CD4-positive, alpha-beta T cell (primary cell): ENCODE results near the gene SNAI3. TPM values are rescaled to one million over a fixed set of nuclear protein-coding genes. Genes with fewer than 3 reads are reported as not detected.

Experiments
- ATAC-seq: fragments of 200-7000 bp; cut with Tn5 transposase; one replicate; pipeline ENCODE4 v1.10.0; 2022; ENCODE audit warnings: mild to moderate bottlenecking; ENCODE audit not compliant: poor library complexity
- CTCF ChIA-PET: fragments of 350-600 bp; sonication (Branson Sonifier 250); formaldehyde crosslinking; loops from one replicate; lab custom pipeline; 2021; ENCODE audit warnings: antibody characterized with exemption, inconsistent platforms; lab: Charles Lee
- POLR2A ChIA-PET: fragments of 350-600 bp; sonication (Branson Sonifier 250); formaldehyde crosslinking; loops from one replicate; lab custom pipeline; 2021; ENCODE audit warnings: antibody characterized with exemption, inconsistent platforms; lab: Charles Lee
- DNase-seq, 14 experiments: peaks; one replicate each; pipeline ENCODE4 v3.0.0-alpha.2; 2013 to 2020; ENCODE audit warnings: mixed read lengths in 2 of 14
- H3K27ac ChIP-seq, 2 donors: one replicate each; pipeline versions ENCODE4 v1.5.1 to v1.7.0; 2013; ENCODE audit warnings: low read length in 2 of 2, low read depth in 1 of 2, mild to moderate bottlenecking in 1 of 2
- H3K27me3 ChIP-seq, 2 experiments: 1 replicate in 1 of 2; 2 replicates in 1 of 2; pipeline versions ENCODE4 v1.6.1 to v1.7.0; 2013; ENCODE audit warnings: low read length in 2 of 2, control low read depth in 1 of 2, mild to moderate bottlenecking in 1 of 2, moderate library complexity in 1 of 2; ENCODE audit not compliant: insufficient read depth in 2 of 2, control insufficient read depth in 1 of 2
- H3K36me3 ChIP-seq: one replicate; pipeline ENCODE4 v1.6.1; 2013; ENCODE audit warnings: low read length, control low read depth; ENCODE audit not compliant: insufficient read depth
- H3K4me1 ChIP-seq: one replicate; pipeline ENCODE4 v1.6.1; 2013; ENCODE audit warnings: low read length, control low read depth; ENCODE audit not compliant: insufficient read depth
- H3K4me3 ChIP-seq: one replicate; pipeline ENCODE4 v1.5.1; 2013; ENCODE audit warnings: mild to moderate bottlenecking, low read length, moderate library complexity
- H3K9me3 ChIP-seq, 2 experiments: 1 replicate in 1 of 2; 2 replicates in 1 of 2; pipeline versions ENCODE4 v1.6.1 to v1.7.0; 2013; ENCODE audit warnings: low read length in 2 of 2, mild to moderate bottlenecking in 2 of 2, control low read depth in 1 of 2, moderate library complexity in 1 of 2; ENCODE audit not compliant: control insufficient read depth in 1 of 2, insufficient read depth in 1 of 2
- H3K27ac Mint-ChIP-seq: one replicate; pipeline ENCODE4 v1.8.0; 2020; ENCODE audit warnings: mixed read lengths
- H3K27me3 Mint-ChIP-seq: one replicate; pipeline ENCODE4 v1.8.0; 2021; ENCODE audit warnings: mixed read lengths
- H3K36me3 Mint-ChIP-seq: one replicate; pipeline ENCODE4 v1.8.0; 2021; ENCODE audit warnings: low read depth, mixed read lengths
- H3K4me1 Mint-ChIP-seq: one replicate; pipeline ENCODE4 v1.8.0; 2021; ENCODE audit warnings: low read depth, mixed read lengths
- H3K4me3 Mint-ChIP-seq: one replicate; pipeline ENCODE4 v1.8.0; 2020; ENCODE audit warnings: mild to moderate bottlenecking, mixed read lengths
- H3K9me3 Mint-ChIP-seq: one replicate; pipeline ENCODE4 v1.8.0; 2020; ENCODE audit warnings: mixed read lengths
- CTCF ChIP-seq: fragments of 200-600 bp; IDR thresholded peaks from one replicate; pipeline ENCODE4 v1.8.0; 2022; ENCODE audit warnings: antibody characterized with exemption, mild to moderate bottlenecking
- intact Hi-C, 2 experiments: fragments of 100-400 bp; cut with DNase I in 1 of 2; cut with micrococcal nuclease in 1 of 2; formaldehyde crosslinking; loops; one replicate each; pipeline versions ENCODE4 v1.15.1 to v1.9.0; 2023 to 2025; cut with DNase I, micrococcal nuclease
- total RNA-seq, 174 experiments: library from RNA in 2 of 174; stranded (reverse) in 2 of 174; gene quantifications; one replicate each; pipeline ENCODE4 v1.2.3 and lab custom pipeline; 2021 to 2026

Gene SNAI3
- total RNA-seq, 2 experiments from 2014 or later, result 3.0 to 3.5 TPM

GRCh38 chr16:88721815-88722755, 35.8 kb upstream of the SNAI3 start:
- ATAC-seq, result no peak
- Histone ChIP-seq H3K36me3 (peaks cover 94% of the 10 kb centered on the region), H3K4me1 (peaks cover 9% of the 10 kb centered on the region), H3K27me3 (no peaks in the 10 kb centered on the region), H3K4me3 (no peak overlapping the region), H3K27ac (no peak overlapping the region), H3K9me3 (no peaks in the 10 kb centered on the region)
- intact Hi-C loops, result no loop called here
- TF ChIP-seq CTCF, result no peak
- Mint-ChIP-seq H3K9me3 (no peaks in the 10 kb centered on the region), H3K27ac (no peak overlapping the region), H3K36me3 (peaks cover 30% of the 10 kb centered on the region), H3K4me1 (no peaks in the 10 kb centered on the region), H3K27me3 (no peaks in the 10 kb centered on the region), H3K4me3 (no peak overlapping the region)
- CTCF ChIA-PET, result no interaction called here
- no peak for DNase-seq
- POLR2A ChIA-PET, result interaction anchor here (1.1 kb wide), 1 partner anchor 17 kb away, joined by 3 read pairs; no protein-coding TSS in a partner anchor

- Histone ChIP-seq H3K36me3 (peaks cover 94% of the 10 kb centered on the region), H3K27me3 (no peaks in the 10 kb centered on the region), H3K27ac (no peak overlapping the region), H3K4me3 (no peak overlapping the region), H3K4me1 (peaks cover 9% of the 10 kb centered on the region), H3K9me3 (no peaks in the 10 kb centered on the region)
- CTCF ChIA-PET, result no interaction called here
- ATAC-seq (no peak), DNase-seq (no peak)
- Mint-ChIP-seq H3K4me1 (no peaks in the 10 kb centered on the region), H3K36me3 (peaks cover 37% of the 10 kb centered on the region), H3K9me3 (no peaks in the 10 kb centered on the region), H3K4me3 (no peak overlapping the region), H3K27me3 (no peaks in the 10 kb centered on the region), H3K27ac (no peak overlapping the region)
- intact Hi-C loops, result no loop called here
- POLR2A ChIA-PET, result no interaction called here
- no peak for TF ChIP-seq CTCF
These were observed 34.9 kb upstream of the SNAI3 start for GRCh38 chr16:88721236-88721635.

GRCh38 chr16:88720396-88720970, 34.2 kb upstream of the SNAI3 start:
- Histone ChIP-seq H3K4me1 (peaks cover 9% of the 10 kb centered on the region), H3K4me3 (no peak overlapping the region), H3K27me3 (no peaks in the 10 kb centered on the region), H3K9me3 (no peaks in the 10 kb centered on the region), H3K27ac (no peak overlapping the region), H3K36me3 (peaks cover 94% of the 10 kb centered on the region)
- peaks cover 37% of the 10 kb centered on the region for H3K36me3 Mint-ChIP-seq
- intact Hi-C loops, result no loop called here
- H3K4me3 Mint-ChIP-seq, result no peak overlapping the region
- CTCF ChIA-PET, result no interaction called here
- no peaks in the 10 kb centered on the region for H3K9me3 Mint-ChIP-seq
- H3K27me3 Mint-ChIP-seq, result no peaks in the 10 kb centered on the region
- no peaks in the 10 kb centered on the region for H3K4me1 Mint-ChIP-seq
- ATAC-seq (no peak), DNase-seq (no peak)
- POLR2A ChIA-PET, result no interaction called here
- no peak overlapping the region for H3K27ac Mint-ChIP-seq
- TF ChIP-seq CTCF, result no peak
